SW 1271 (cell line): Measurements from ENCODE around the gene PLCH1.

Experiments used
- DNase-seq, 2 experiments: peaks; one replicate each; lab custom pipeline; 2025; lab: John Stamatoyannopoulos, UW

PLCH1 gene

GRCh38 chr3:155604967-155605366, 139.9 kb downstream of the PLCH1 start:
- no peak for DNase-seq

GRCh38 chr3:155604126-155604525, 140.7 kb downstream of the PLCH1 start:
- DNase-seq: no peak

GRCh38 chr3:155603302-155603701, 141.6 kb downstream of the PLCH1 start:
- DNase-seq: no peak

- no peak for DNase-seq
Measured at GRCh38 chr3:155602307-155602706, 142.6 kb downstream of the PLCH1 start.

GRCh38 chr3:155598671-155599070, 146.2 kb downstream of the PLCH1 start:
- no peak for DNase-seq

- DNase-seq: no peak
Measured at GRCh38 chr3:155596615-155597014, 148.3 kb downstream of the PLCH1 start.

GRCh38 chr3:155595371-155595770, 149.5 kb downstream of the PLCH1 start:
- no peak for DNase-seq

- no peak for DNase-seq
Measured at GRCh38 chr3:155594526-155595187, 150.2 kb downstream of the PLCH1 start.

- no peak for DNase-seq
Measured at GRCh38 chr3:155587581-155587980, 157.3 kb downstream of the PLCH1 start.

- no peak for DNase-seq
Measured at GRCh38 chr3:155585384-155585783, 159.5 kb downstream of the PLCH1 start.

GRCh38 chr3:155581579-155581978, 163.3 kb downstream of the PLCH1 start:
- no peak for DNase-seq

- no peak for DNase-seq
Measured at GRCh38 chr3:155572085-155572484, 172.8 kb downstream of the PLCH1 start.

- DNase-seq: no peak
Measured at GRCh38 chr3:155568295-155568694, 176.6 kb downstream of the PLCH1 start.

- no peak for DNase-seq
Measured at GRCh38 chr3:155560594-155560993, 184.3 kb downstream of the PLCH1 start.

GRCh38 chr3:155560135-155560534, 184.7 kb downstream of the PLCH1 start:
- DNase-seq: no peak

- DNase-seq: no peak
Measured at GRCh38 chr3:155556531-155556930, 188.3 kb downstream of the PLCH1 start.

- DNase-seq: no peak
Measured at GRCh38 chr3:155555479-155556060, 189.3 kb downstream of the PLCH1 start.

GRCh38 chr3:155554777-155555451, 190.0 kb downstream of the PLCH1 start:
- DNase-seq: no peak

GRCh38 chr3:155553780-155554179, 191.1 kb downstream of the PLCH1 start:
- no peak for DNase-seq

- no peak for DNase-seq
Measured at GRCh38 chr3:155553326-155553725, 191.5 kb downstream of the PLCH1 start.

GRCh38 chr3:155550391-155550790, 194.5 kb downstream of the PLCH1 start:
- DNase-seq: no peak

GRCh38 chr3:155549087-155549486, 195.8 kb downstream of the PLCH1 start:
- no peak for DNase-seq

GRCh38 chr3:155548195-155548594, 196.7 kb downstream of the PLCH1 start:
- no peak for DNase-seq
